Neutrophil (primary cell): ENCODE measurements around the gene TSHZ3.

Experiments used
- H3K27ac ChIP-seq: fragments of 200-600 bp; sonication (generic); 2 replicates; pipeline ENCODE4 v1.5.1; 2016; ENCODE audit warnings: mild to moderate bottlenecking, moderate library complexity
- H3K27me3 ChIP-seq: fragments of 200-600 bp; sonication (generic); 2 replicates; pipeline ENCODE4 v1.6.0; 2016; ENCODE audit warnings: mild to moderate bottlenecking
- H3K36me3 ChIP-seq: fragments of 200-600 bp; sonication (generic); 2 replicates; pipeline ENCODE4 v1.5.1; 2017
- H3K4me1 ChIP-seq, 2 experiments: fragments of 200-600 bp in 1 of 2; sonication (generic) in 1 of 2; 1 replicate in 1 of 2; 2 replicates in 1 of 2; pipeline versions ENCODE4 v1.5.1 to v1.6.1; 2013 to 2016; ENCODE audit warnings: low read depth in 1 of 2, low read length in 1 of 2, mild to moderate bottlenecking in 1 of 2, moderate library complexity in 1 of 2; ENCODE audit not compliant: control insufficient read depth in 1 of 2, insufficient read depth in 1 of 2
- H3K4me3 ChIP-seq, 2 experiments: fragments of 200-600 bp in 1 of 2; sonication (generic) in 1 of 2; 1 replicate in 1 of 2; 2 replicates in 1 of 2; pipeline ENCODE4 v1.5.1; 2013 to 2016; ENCODE audit warnings: low read depth in 1 of 2, low read length in 1 of 2, mild to moderate bottlenecking in 1 of 2, moderate library complexity in 1 of 2
- H3K9me3 ChIP-seq: fragments of 200-600 bp; sonication (generic); 2 replicates; pipeline ENCODE4 v1.5.1; 2016
- CTCF ChIP-seq: fragments of 200-600 bp; sonication (generic); IDR thresholded peaks from 2 replicates; pipeline ENCODE4 v1.5.1; 2016; ENCODE audit warnings: antibody characterized with exemption

Gene TSHZ3

GRCh38 chr19:31257426-31258130 lies 91.7 kb downstream of the TSHZ3 start:
- TF ChIP-seq CTCF, result no peak
- peaks cover 23% of the 10 kb centered on the region in 2 experiments for H3K4me1 ChIP-seq
- no peaks in the 10 kb centered on the region for H3K9me3 ChIP-seq
- H3K4me3 ChIP-seq, result no peak overlapping the region
- H3K27ac ChIP-seq, result no peak overlapping the region
- H3K27me3 ChIP-seq, result peaks cover 16% of the 10 kb centered on the region
- no peaks in the 10 kb centered on the region for H3K36me3 ChIP-seq

GRCh38 chr19:31257025-31257424 lies 92.2 kb downstream of the TSHZ3 start:
- no peaks in the 10 kb centered on the region for H3K9me3 ChIP-seq
- no peaks in the 10 kb centered on the region for H3K36me3 ChIP-seq
- H3K4me3 ChIP-seq, result no peak overlapping the region
- H3K27ac ChIP-seq, result no peak overlapping the region
- H3K4me1 ChIP-seq, result peaks cover 25 to 29% of the 10 kb centered on the region in 2 experiments
- TF ChIP-seq CTCF, result no peak
- peaks cover 11% of the 10 kb centered on the region for H3K27me3 ChIP-seq

- Histone ChIP-seq H3K9me3 (no peaks in the 10 kb centered on the region), H3K4me3 (no peak overlapping the region), H3K27me3 (peaks cover 7% of the 10 kb centered on the region), H3K4me1 (peaks cover 25 to 29% of the 10 kb centered on the region in 2 experiments), H3K36me3 (no peaks in the 10 kb centered on the region), H3K27ac (no peak overlapping the region)
- TF ChIP-seq CTCF, result no peak
Measured at GRCh38 chr19:31256593-31256960, 92.7 kb downstream of the TSHZ3 start.

- H3K27me3 ChIP-seq, result peaks cover under 1% of the 10 kb centered on the region
- no peaks in the 10 kb centered on the region for H3K9me3 ChIP-seq
- no peak overlapping the region for H3K4me3 ChIP-seq
- TF ChIP-seq CTCF, result no peak
- no peaks in the 10 kb centered on the region for H3K36me3 ChIP-seq
- H3K4me1 ChIP-seq, result peaks cover 25 to 29% of the 10 kb centered on the region in 2 experiments
- H3K27ac ChIP-seq, result no peak overlapping the region
Measured at GRCh38 chr19:31255831-31256592, 93.2 kb downstream of the TSHZ3 start.

- no peak overlapping the region for H3K27ac ChIP-seq
- H3K27me3 ChIP-seq, result no peaks in the 10 kb centered on the region
- TF ChIP-seq CTCF, result no peak
Measured at GRCh38 chr19:31255174-31255799, 93.9 kb downstream of the TSHZ3 start.

More at GRCh38 chr19:31255174-31255799, 93.9 kb downstream of the TSHZ3 start:
- Histone ChIP-seq H3K4me3 (no peak overlapping the region), H3K9me3 (no peaks in the 10 kb centered on the region), H3K4me1 (peaks cover 25 to 29% of the 10 kb centered on the region in 2 experiments), H3K36me3 (no peaks in the 10 kb centered on the region)
